Bronchial epithelial cell (primary cell): ENCODE results near the gene MIPEP. TPM values are rescaled to one million over a fixed set of nuclear protein-coding genes. Genes with fewer than 3 reads are reported as not detected.

Source experiments
- DNase-seq: peaks from one replicate; pipeline ENCODE4 v3.0.0-alpha.2; 2010; ENCODE audit warnings: low read depth
- FAIRE-seq: peaks from 2 replicates; lab custom pipeline; 2011; peaks lifted over from hg19 to GRCh38; lab: Jason Lieb, UNC
- H3K27me3 ChIP-seq: 2 replicates; pipeline ENCODE4 v1.5.1; 2011; ENCODE audit warnings: low read length; ENCODE audit not compliant: control insufficient read depth, insufficient read depth
- H3K36me3 ChIP-seq: 2 replicates; pipeline ENCODE4 v1.5.1; 2011; ENCODE audit warnings: low read length; ENCODE audit not compliant: control insufficient read depth, insufficient read depth
- H3K4me3 ChIP-seq: 2 replicates; pipeline ENCODE4 v1.5.1; 2011; ENCODE audit warnings: mild to moderate bottlenecking, low read depth, low read length, control low read depth
- total RNA-seq: library from RNA; depleted of rRNA; stranded (reverse); fragments of >200 nt; gene quantifications from 2 replicates; pipeline ENCODE4 v1.2.1, GENCODE V29; 2014
- TF ChIP-seq, protein P1 (sequence below): IDR thresholded peaks from 2 replicates; pipeline ENCODE4 v1.5.1; 2011; ENCODE audit warnings: mild to moderate bottlenecking, moderate library complexity, low read length, control low read depth, inconsistent platforms; ENCODE audit not compliant: insufficient read depth, severe bottlenecking

The MIPEP gene
- total RNA-seq, 1 donor from 2014 or later = 19.2 TPM

DNA sequence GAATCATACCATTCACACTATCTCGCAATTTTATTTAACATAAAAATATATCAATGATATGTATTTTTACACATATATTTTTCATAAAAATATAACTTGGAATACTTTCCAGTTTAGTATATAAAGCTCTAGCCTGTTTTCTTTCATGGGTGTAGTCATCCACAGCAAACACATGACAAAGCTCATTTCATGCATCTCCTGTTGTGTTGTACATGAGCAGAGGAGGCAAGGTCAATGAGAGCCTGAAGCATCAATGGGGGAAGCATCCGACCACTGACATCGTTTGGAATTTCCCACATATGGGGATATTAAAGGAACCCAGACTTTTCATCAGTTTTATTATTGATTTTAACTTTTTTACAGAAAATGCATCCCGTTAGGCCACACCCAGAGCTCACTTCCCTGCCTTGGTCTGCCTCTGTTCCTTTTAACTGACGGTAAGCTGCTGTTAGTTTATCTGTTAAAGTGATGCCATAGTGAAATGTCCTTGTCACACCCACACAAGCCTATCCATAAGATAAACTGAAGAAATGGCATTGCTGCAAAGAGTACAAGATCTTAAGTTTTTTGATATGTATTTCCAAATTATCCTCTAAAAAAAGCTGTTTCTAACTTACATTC lies 44.0 kb downstream of the MIPEP start:
- DNase-seq (no peak), FAIRE-seq (no peak)
- no peaks in the 10 kb centered on the region for H3K36me3 ChIP-seq
- H3K4me3 ChIP-seq = no peak overlapping the region
- no peaks in the 10 kb centered on the region for H3K27me3 ChIP-seq
- TF ChIP-seq, protein P1, sequence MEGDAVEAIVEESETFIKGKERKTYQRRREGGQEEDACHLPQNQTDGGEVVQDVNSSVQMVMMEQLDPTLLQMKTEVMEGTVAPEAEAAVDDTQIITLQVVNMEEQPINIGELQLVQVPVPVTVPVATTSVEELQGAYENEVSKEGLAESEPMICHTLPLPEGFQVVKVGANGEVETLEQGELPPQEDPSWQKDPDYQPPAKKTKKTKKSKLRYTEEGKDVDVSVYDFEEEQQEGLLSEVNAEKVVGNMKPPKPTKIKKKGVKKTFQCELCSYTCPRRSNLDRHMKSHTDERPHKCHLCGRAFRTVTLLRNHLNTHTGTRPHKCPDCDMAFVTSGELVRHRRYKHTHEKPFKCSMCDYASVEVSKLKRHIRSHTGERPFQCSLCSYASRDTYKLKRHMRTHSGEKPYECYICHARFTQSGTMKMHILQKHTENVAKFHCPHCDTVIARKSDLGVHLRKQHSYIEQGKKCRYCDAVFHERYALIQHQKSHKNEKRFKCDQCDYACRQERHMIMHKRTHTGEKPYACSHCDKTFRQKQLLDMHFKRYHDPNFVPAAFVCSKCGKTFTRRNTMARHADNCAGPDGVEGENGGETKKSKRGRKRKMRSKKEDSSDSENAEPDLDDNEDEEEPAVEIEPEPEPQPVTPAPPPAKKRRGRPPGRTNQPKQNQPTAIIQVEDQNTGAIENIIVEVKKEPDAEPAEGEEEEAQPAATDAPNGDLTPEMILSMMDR = no peak

DNA sequence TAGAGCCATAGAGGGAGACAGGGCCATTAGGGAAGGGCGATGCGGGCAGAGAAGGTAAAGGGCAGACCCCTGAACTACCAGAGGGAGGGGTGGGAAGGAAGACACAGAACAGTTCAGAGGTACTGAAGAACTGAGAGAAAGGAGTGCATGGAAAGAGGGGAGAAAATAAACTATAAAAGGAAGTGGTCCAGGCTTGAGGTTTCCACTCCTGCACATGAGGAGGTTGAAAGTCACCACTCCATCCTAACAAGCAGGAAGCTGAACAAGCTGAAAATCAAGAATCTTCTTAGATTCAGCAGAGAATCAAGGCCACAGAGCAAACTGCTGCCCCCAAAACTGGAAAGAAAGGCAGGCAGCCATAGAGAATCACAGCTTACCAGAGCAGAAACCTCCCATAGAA lies 45.1 kb downstream of the MIPEP start:
- Histone ChIP-seq H3K27me3 (no peaks in the 10 kb centered on the region), H3K4me3 (no peak overlapping the region), H3K36me3 (no peaks in the 10 kb centered on the region)
- TF ChIP-seq, protein P1 = no peak
- FAIRE-seq = no peak
- DNase-seq = no peak

DNA sequence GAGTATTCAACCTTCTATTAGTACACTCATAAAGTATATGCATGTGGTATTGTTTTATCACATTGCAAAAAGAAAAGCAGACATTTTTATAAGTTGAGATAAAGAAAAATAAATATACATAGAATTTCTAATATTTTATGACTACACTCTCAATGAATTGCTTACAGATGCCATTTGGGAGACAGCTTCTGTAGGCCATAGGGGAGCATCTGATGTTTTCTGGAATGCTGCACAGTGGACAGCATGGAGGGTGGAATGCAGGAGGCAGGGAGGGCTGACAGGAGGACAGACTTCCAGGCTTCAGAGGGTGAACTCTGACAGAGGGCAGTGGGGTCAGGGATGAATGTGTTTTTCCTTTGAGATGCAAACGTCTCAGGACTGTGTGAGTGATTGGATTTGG lies 45.8 kb downstream of the MIPEP start:
- H3K27me3 ChIP-seq = no peaks in the 10 kb centered on the region
- H3K36me3 ChIP-seq = no peaks in the 10 kb centered on the region
- TF ChIP-seq, protein P1 = no peak
- DNase-seq (no peak), FAIRE-seq (no peak)
- no peak overlapping the region for H3K4me3 ChIP-seq

DNA sequence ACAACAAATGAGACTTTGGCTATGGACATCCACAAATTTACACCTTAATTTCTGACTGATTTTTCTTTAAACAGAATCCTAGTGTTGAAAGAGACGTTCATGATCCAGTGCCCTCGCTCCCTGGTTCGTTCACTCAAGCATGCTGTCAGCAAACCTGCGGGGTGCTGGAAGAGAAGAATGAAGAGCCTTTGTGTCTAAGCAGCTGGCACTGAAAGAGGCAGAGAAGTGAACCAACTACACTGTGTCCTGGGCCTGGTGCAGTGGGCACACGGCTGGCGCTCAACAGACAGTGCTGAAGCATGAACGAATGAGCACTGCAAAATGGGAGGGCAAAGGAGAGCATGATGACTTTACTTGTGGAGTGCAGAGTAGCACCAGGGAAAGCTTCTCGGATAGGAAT lies 46.8 kb downstream of the MIPEP start:
- Histone ChIP-seq H3K36me3 (no peaks in the 10 kb centered on the region), H3K27me3 (no peaks in the 10 kb centered on the region), H3K4me3 (no peak overlapping the region)
- TF ChIP-seq, protein P1 = no peak
- no peak for FAIRE-seq
- no peak for DNase-seq

DNA sequence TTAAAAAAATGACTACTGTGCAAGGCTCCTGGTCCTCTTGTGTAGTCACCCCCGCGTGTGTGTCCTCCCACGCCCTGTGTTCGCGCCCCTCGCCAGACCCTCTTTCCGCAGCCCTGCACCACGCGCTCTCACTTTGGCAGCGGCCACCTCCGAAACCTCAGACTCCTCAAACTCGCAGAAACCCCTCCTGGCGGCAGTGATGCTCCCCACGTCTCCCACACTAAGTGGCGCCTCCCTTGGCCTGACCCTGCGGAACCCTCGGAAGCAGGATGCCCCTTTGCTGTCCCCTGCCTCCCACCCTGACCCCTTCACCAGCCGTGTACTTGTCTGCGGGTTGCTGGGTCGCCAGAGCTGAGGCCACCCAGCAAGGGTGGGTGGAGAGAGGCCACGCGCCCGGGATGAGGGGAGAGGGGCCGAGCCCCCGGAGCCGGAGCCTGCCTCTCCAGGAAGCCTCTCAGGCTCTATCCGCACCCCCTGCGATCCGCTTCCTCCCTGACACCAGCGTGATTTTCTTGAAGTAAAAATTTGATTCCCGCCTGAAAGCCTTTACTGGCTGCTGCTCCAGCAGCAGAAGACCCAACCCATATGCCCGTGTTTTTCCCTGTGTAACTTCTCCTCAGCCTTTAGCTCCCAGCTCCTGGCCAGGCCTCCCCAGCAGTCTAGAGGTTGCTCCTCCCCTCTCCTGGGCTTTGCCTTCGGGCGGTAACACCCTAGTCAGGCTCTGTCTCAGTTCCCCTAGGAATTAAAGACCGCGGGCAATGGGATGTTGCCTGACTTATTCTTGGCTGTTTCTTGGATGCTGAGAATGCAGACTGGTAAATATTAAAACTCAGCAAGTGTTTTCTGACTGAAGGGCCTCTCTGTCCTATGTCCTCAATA lies 55.2 kb downstream of the MIPEP start:
- Histone ChIP-seq H3K27me3 (no peaks in the 10 kb centered on the region), H3K36me3 (no peaks in the 10 kb centered on the region), H3K4me3 (no peak overlapping the region)
- TF ChIP-seq, protein P1 = no peak
- DNase-seq (no peak), FAIRE-seq (no peak)
